ENCODE data around the gene DEFB110. TPM values are rescaled to one million over a fixed set of nuclear protein-coding genes. Genes with fewer than 3 reads are reported as not detected.

Gene DEFB110
- total RNA-seq, 2 donors from 2014 or later: not detected

GRCh38 chr6:50047026-50047425 is 25.2 kb upstream of the DEFB110 start:
- WGBS, 2 donors: 59 to 63% methylated on average over 3 of the region's 3 CpGs
- Histone ChIP-seq H3K4me1 (no peaks in the 10 kb centered on the region), H3K36me3 (replicated peaks in 1 of 2; ENCODE audit: insufficient read depth in 1 of 2, low read depth in 2 of 2) (no peaks in the 10 kb centered on the region), H3K9me3 (no peaks in the 10 kb centered on the region), H3K4me3 (no peak overlapping the region), H3K27ac (no peak overlapping the region), H3K27me3 (no peaks in the 10 kb centered on the region)
- TF ChIP-seq, protein P1, sequence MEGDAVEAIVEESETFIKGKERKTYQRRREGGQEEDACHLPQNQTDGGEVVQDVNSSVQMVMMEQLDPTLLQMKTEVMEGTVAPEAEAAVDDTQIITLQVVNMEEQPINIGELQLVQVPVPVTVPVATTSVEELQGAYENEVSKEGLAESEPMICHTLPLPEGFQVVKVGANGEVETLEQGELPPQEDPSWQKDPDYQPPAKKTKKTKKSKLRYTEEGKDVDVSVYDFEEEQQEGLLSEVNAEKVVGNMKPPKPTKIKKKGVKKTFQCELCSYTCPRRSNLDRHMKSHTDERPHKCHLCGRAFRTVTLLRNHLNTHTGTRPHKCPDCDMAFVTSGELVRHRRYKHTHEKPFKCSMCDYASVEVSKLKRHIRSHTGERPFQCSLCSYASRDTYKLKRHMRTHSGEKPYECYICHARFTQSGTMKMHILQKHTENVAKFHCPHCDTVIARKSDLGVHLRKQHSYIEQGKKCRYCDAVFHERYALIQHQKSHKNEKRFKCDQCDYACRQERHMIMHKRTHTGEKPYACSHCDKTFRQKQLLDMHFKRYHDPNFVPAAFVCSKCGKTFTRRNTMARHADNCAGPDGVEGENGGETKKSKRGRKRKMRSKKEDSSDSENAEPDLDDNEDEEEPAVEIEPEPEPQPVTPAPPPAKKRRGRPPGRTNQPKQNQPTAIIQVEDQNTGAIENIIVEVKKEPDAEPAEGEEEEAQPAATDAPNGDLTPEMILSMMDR (IDR thresholded peaks at IDR 0.05): no peak
- TF ChIP-seq POLR2A (IDR thresholded peaks at IDR 0.05): no peak
- DNase-seq (no peak), ATAC-seq (no peak)
- intact Hi-C loops (cut with DNase I): no loop called here

- Histone ChIP-seq H3K4me1 (no peaks in the 10 kb centered on the region), H3K27ac (no peak overlapping the region), H3K27me3 (no peaks in the 10 kb centered on the region), H3K4me3 (no peak overlapping the region), H3K36me3 (replicated peaks in 1 of 2; ENCODE audit: insufficient read depth in 1 of 2, low read depth in 2 of 2) (no peaks in the 10 kb centered on the region), H3K9me3 (no peaks in the 10 kb centered on the region)
- ATAC-seq (no peak), DNase-seq (no peak)
- intact Hi-C loops (cut with DNase I): no loop called here
- 39 to 43% methylated on average over 16 to 18 of the region's 18 CpGs for WGBS, 2 donors
- no peak for TF ChIP-seq POLR2A (IDR thresholded peaks at IDR 0.05)
- TF ChIP-seq, protein P1 (IDR thresholded peaks at IDR 0.05): no peak
Observed at GRCh38 chr6:50030777-50031562, 9.2 kb upstream of the DEFB110 start.

DNA sequence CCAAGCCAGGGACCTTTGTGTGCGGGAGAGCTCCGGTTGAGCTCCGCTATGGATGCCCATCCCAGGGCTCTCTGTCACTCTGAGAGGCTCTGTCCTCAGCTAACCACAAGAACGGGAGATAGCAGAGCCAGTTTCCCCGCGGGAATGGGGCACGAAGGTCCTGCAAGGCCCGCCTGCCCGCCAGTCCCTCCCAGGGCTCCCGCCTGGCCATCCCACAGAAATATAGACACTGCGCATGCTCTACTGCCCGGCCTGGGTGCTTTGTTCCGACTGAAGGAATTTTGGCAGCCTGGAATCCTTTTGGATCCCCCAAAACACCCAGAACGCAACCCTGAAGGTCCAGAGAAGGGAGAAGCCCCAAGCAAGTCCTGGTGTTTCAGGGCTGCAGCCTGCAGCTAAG is 8.6 kb upstream of the DEFB110 start:
- TF ChIP-seq, protein P1 (IDR thresholded peaks at IDR 0.05): no peak
- no peak for TF ChIP-seq POLR2A (IDR thresholded peaks at IDR 0.05)
- H3K36me3 ChIP-seq (replicated peaks in 1 of 2; ENCODE audit: insufficient read depth in 1 of 2, low read depth in 2 of 2): no peaks in the 10 kb centered on the region
- ATAC-seq (no peak), DNase-seq (no peak)
- no peak overlapping the region for H3K27ac ChIP-seq
- H3K4me3 ChIP-seq: no peak overlapping the region
- 62 to 84% methylated on average over 8 to 9 of the region's 14 CpGs for WGBS, 2 donors
- no peaks in the 10 kb centered on the region for H3K4me1 ChIP-seq
- intact Hi-C loops (cut with DNase I): no loop called here
- no peaks in the 10 kb centered on the region for H3K9me3 ChIP-seq
- no peaks in the 10 kb centered on the region for H3K27me3 ChIP-seq

DNA sequence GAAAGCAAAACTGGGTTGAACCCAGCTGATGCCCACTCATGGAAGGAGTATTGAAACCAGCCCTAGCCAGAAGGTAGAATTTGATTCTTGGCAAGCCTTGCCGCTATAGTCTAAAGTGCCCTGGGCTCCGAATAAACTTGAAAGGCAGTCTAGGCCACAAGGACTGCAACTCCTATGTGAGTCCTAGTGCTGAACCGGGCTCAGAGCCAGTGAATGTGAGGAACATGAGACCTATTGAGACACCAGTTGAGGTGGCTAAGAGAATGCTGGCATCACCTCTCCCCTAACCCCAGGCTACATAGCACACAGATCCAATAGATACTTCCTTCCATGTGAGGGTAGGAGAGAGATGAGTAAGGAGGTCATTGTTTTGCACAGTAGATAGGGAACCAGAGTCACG is 3.5 kb upstream of the DEFB110 start:
- no peaks in the 10 kb centered on the region for H3K27me3 ChIP-seq
- ATAC-seq (no peak), DNase-seq (no peak)
- H3K36me3 ChIP-seq (replicated peaks in 1 of 2; ENCODE audit: insufficient read depth in 1 of 2, low read depth in 2 of 2): no peaks in the 10 kb centered on the region
- WGBS, 2 donors: 70 to 93% methylated on average over 3 to 4 of the region's 4 CpGs
- H3K9me3 ChIP-seq: no peaks in the 10 kb centered on the region
- no peak overlapping the region for H3K27ac ChIP-seq
- no peak overlapping the region for H3K4me3 ChIP-seq
- TF ChIP-seq, protein P1 (IDR thresholded peaks at IDR 0.05): no peak
- no peak for TF ChIP-seq POLR2A (IDR thresholded peaks at IDR 0.05)
- intact Hi-C loops (cut with DNase I): no loop called here
- no peaks in the 10 kb centered on the region for H3K4me1 ChIP-seq

- no peak for TF ChIP-seq POLR2A (IDR thresholded peaks at IDR 0.05)
- TF ChIP-seq, protein P1 (IDR thresholded peaks at IDR 0.05): no peak
- intact Hi-C loops (cut with DNase I): no loop called here
- H3K27me3 ChIP-seq: no peaks in the 10 kb centered on the region
Observed at GRCh38 chr6:50007819-50008218, 14.0 kb downstream of the DEFB110 start.

More at GRCh38 chr6:50007819-50008218, 14.0 kb downstream of the DEFB110 start:
- Histone ChIP-seq H3K4me3 (no peak overlapping the region), H3K36me3 (replicated peaks in 1 of 2; ENCODE audit: insufficient read depth in 1 of 2, low read depth in 2 of 2) (no peaks in the 10 kb centered on the region), H3K4me1 (no peaks in the 10 kb centered on the region), H3K27ac (no peak overlapping the region), H3K9me3 (no peaks in the 10 kb centered on the region)
- DNase-seq (no peak), ATAC-seq (no peak)
- WGBS, 2 donors: 62 to 69% methylated on average over 3 of the region's 3 CpGs
